Measurements from ENCODE around the gene TTC3.

GRCh38 chr21:37082856-37083528 is 9.9 kb downstream of the TTC3 start:
- TF ChIP-seq CTCF (IDR thresholded peaks at IDR 0.05 in 2 of 3, conservative IDR thresholded peaks at IDR 0.05 in 1 of 3; ENCODE audit: borderline replicate concordance in 1 of 3, insufficient read depth in 1 of 3, low read depth in 2 of 3, low read length in 2 of 3): no peak
- TF ChIP-seq POLR2A (IDR thresholded peaks at IDR 0.05; ENCODE audit: borderline replicate concordance, extremely low read depth, insufficient read depth, insufficient read length): no peak
- TF ChIP-seq TCF7L2 (IDR thresholded peaks at IDR 0.05; ENCODE audit: borderline replicate concordance, extremely low read depth, insufficient read depth, insufficient read length): no peak
- no peak for TF ChIP-seq CEBPB (IDR thresholded peaks at IDR 0.05; ENCODE audit: low read depth)
- no peak for TF ChIP-seq ZNF274 (IDR thresholded peaks at IDR 0.05; ENCODE audit: low read depth, low read length)
- TF ChIP-seq SIN3A (IDR thresholded peaks at IDR 0.05; ENCODE audit: low read depth): no peak
- TF ChIP-seq JUND (IDR thresholded peaks at IDR 0.05): no peak
- TF ChIP-seq POLR2AphosphoS5 (IDR thresholded peaks at IDR 0.05; ENCODE audit: low read depth, low read length): no peak
- TF ChIP-seq REST (IDR thresholded peaks at IDR 0.05; ENCODE audit: low read depth): no peak

All from HCT116 (cell line).